GM12872 (cell line): ENCODE results near the gene DNAJB8.

Experiments
- CTCF ChIP-seq: IDR thresholded peaks from 3 replicates; pipeline ENCODE4 v1.5.1; 2011; ENCODE audit warnings: low read depth, mild to moderate bottlenecking, low read length, moderate library complexity; ENCODE audit not compliant: insufficient read depth

The DNAJB8 gene

GRCh38 chr3:128473737-128474136 is 7.0 kb upstream of the DNAJB8 start:
- TF ChIP-seq CTCF, result no peak

- TF ChIP-seq CTCF, result no peak
These were observed 6.5 kb upstream of the DNAJB8 start for GRCh38 chr3:128473180-128473519.

- no peak for TF ChIP-seq CTCF
These were observed 5.9 kb upstream of the DNAJB8 start for GRCh38 chr3:128472449-128473179.

- TF ChIP-seq CTCF, result no peak
These were observed 5.0 kb upstream of the DNAJB8 start for GRCh38 chr3:128471720-128472119.

- TF ChIP-seq CTCF, result no peak
These were observed 4.4 kb upstream of the DNAJB8 start for GRCh38 chr3:128471110-128471509.

- TF ChIP-seq CTCF, result no peak
These were observed 3.6 kb upstream of the DNAJB8 start for GRCh38 chr3:128470134-128470899.

GRCh38 chr3:128469556-128469955 is 2.9 kb upstream of the DNAJB8 start:
- TF ChIP-seq CTCF, result no peak
